GM12872 (cell line): Measurements from ENCODE around the gene MPV17L2.

Experiments
- TF ChIP-seq, protein P1 (sequence below): IDR thresholded peaks from 3 replicates; pipeline ENCODE4 v1.5.1; 2011; ENCODE audit warnings: low read depth, mild to moderate bottlenecking, low read length, moderate library complexity; ENCODE audit not compliant: insufficient read depth

Gene MPV17L2

GRCh38 chr19:18234194-18234593, 41.2 kb downstream of the MPV17L2 start:
- TF ChIP-seq, protein P1, sequence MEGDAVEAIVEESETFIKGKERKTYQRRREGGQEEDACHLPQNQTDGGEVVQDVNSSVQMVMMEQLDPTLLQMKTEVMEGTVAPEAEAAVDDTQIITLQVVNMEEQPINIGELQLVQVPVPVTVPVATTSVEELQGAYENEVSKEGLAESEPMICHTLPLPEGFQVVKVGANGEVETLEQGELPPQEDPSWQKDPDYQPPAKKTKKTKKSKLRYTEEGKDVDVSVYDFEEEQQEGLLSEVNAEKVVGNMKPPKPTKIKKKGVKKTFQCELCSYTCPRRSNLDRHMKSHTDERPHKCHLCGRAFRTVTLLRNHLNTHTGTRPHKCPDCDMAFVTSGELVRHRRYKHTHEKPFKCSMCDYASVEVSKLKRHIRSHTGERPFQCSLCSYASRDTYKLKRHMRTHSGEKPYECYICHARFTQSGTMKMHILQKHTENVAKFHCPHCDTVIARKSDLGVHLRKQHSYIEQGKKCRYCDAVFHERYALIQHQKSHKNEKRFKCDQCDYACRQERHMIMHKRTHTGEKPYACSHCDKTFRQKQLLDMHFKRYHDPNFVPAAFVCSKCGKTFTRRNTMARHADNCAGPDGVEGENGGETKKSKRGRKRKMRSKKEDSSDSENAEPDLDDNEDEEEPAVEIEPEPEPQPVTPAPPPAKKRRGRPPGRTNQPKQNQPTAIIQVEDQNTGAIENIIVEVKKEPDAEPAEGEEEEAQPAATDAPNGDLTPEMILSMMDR, result no peak

- TF ChIP-seq, protein P1, result no peak
Measured at GRCh38 chr19:18239303-18239702, 46.3 kb downstream of the MPV17L2 start.

DNA sequence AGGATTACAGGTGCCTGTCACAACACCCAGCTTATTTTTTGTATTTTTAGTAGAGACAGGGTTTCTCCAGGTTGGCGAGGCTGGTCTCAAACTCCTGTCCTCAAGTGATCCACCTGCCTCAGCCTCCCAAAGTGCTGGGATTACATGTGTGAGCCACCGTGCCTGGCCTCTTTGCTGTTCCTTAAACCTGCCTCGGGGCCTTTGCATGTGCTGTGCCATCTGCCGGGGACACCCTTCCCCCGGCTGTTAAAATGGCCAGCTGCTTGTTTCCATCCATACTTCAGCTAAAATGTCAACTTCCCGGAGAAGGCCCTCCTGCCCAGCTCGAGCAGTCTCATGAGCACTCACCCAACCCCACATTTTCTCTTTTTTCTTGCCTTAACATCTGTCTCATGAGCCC, 52.3 kb downstream of the MPV17L2 start:
- TF ChIP-seq, protein P1, result no peak
